Stimulated activated CD8-positive, alpha-beta memory T cell treated with anti-CD3 and anti-CD28 coated beads, Interleukin-15, amount 100 ng/mL, for 48 hours (primary cell): ENCODE results near the gene AJAP1.
"Not testable (repeated sequence)": the region's sequence is repeated elsewhere in the genome, so short reads cannot be mapped to it uniquely, and the experiment has no call there.

Source experiments
- DNase-seq, 2 donors: peaks; one replicate each; pipeline ENCODE4 v3.0.0-alpha.2; 2020; ENCODE audit warnings: low read depth in 2 of 2

AJAP1 gene

DNA sequence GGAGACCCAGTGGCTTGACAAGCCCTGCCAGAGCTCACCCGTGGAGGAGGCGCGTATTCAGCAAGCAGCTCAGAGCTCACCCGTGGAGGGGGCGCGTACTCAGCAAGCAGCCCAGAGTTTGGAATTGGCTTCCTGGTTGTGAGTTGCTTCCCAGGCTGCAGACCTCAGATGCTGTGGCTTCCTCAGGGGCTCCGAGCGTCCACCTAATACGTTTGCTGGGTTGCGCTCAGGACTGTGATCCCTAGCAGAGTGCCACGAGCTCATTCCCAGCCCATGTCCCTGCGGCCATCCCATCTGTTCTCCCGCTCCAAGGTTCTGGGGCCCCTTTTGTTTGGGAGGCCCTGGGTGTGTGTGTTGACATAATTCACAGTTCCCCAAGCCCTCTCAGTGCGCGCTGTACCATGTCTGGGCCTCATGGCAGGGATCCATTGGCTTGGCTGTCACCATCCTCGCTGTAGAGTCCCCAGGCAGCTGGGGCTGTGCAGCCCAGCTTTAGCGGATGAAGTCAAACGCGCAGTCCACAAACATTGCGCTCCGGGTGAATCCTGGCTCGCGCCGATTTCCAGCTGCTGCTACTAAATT lies 3.6 kb downstream of the AJAP1 start:
- no peak for DNase-seq

DNA sequence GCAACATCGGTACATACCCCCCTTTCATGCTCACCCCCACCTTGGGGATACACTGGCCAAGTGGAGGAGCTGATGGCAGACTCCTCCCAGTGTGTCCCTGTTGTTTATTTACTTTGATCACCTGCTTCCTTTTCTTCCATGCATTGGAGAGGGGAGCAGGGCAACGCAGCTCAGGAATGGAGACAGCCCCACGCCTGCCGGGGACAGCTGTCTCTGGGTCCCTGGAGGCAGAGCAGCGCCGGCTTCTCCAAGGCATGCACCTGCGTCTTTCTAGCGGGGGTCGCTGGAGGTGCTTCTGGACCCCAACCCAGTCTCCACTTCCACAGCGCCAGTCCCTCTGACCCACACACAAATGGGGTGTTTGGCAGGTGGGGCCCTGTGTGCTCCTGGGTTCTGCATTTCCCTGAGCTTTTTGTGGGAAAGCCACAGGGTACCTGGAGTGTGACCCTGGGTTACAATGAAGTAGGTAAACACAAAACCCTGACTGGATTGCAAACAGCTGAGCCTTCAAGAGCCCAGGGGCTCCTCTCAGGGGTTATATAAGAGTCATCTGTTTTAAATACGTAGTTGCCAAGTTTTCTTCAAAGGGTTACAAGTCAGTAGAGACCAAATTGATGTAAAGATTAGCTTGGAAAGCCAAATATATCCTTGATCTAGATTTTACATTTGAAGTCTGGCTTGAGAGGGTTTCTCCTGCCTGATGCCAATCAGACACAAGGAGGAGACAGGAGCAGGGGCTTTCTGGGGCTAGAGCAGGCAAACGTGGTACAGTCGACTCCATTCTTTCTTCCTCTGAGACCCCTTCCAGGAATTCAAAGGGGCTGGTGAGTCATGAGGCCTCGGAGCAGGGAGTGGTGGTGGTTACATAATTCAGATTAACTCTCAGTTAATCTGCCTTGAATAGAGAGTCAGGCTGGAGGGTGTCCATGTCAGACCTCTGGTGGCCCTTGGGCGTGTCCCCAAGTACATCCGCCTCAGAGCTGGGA lies 4.5 kb downstream of the AJAP1 start:
- no peak for DNase-seq

DNA sequence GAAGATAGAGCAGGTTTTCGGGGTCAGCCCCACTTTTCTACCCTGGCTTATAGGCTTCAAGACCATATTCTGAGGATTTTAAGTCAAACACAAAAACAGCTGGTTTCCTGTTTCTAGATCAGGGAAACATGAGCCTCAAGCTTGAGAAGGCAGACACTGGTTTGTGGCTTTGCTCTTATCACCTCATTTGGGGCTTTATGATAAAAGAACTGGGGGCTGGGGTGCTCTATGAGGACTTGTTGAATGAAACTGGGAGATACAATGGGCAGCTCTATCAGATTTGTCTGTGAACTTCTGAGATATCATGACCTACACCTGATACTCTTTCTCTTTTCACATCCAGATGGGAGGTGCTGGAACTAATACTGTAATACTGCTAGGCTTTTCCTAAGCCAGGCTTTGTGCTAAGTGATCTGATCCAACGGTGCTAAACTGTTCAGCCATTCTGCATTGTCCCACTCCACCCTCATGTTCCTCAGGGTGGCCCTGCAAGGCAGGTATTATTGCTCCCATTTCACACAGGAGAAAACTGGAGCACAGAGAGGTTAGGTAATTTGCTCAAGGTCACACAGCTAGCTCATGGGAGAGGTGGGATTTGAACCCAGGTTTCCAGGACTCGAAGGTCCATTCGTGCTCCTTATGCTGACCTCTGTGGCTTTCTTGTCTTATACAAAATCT lies 6.6 kb downstream of the AJAP1 start:
- DNase-seq = no peak

DNA sequence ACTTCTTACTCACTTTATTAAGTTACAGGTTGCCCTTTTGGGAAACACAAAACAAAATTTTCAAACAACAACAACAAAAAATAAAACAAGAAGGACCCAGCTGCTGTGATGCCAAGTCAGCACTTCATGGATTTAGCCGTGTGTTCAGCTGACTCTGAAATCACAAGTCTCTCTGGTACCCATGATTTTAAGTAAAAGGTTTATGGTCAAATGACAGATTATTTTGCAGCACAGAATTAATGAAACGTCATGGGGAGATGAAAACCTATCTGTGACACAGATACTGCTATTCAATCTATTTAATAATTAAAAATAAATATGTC lies 7.1 kb downstream of the AJAP1 start:
- DNase-seq = no peak

DNA sequence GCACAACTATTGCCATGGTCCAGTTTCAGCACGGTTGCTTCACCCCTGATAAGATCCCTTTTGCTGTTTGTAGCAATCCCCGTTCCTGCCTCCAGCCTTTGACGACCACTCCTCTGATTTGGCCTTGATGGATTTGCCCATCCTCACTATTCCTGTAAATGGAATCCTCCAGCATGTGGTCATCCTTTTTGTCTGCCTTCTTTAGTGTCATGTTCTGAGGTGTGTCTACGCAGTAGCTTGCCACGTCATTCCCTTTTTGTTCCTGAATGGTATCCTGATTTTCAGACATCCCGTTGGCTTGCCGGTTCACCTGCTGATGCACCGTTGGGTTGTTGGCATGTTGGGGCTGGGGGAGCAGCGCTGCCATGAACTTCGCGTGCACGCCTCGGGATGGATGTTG lies 7.8 kb downstream of the AJAP1 start:
- DNase-seq = no peak

DNA sequence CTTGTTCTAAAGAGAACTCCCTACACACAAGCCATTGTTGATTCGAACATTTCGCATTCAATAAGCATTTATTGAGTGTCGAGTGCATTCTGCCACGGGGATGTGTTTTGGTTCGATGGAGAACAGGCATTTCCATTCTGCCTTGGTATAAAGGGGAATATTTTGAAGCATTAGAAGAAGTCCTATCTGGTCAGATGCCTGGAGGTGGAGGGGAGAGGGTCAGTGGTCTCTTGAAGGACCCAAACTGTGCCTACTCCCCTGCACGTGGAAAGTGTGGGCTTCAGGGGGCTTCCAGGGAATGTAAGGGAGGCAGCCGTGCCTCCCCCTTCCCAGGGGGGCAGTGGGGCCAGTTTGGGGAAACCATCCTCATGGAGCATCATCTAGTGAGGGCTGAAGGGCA lies 8.3 kb downstream of the AJAP1 start:
- DNase-seq = no peak

DNA sequence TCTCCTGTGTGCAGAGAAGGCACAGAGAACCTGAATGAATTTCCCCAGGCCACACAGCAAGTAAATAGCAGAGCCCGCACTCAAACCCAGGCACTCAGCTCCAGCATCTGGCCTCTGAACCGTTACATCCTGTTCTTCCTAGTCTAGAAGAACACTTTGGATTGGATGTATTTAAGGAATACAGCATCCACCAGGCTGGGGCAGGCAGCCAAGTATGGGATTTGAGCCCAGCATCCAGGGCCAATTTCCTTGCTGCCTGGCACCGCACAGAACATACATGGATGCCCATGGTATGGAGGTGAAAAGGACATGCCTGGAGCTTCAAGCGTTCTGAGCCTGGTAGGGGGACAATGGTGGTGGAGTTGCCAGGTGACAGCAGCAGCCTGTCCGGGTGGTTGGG lies 9.7 kb downstream of the AJAP1 start:
- DNase-seq = no peak

DNA sequence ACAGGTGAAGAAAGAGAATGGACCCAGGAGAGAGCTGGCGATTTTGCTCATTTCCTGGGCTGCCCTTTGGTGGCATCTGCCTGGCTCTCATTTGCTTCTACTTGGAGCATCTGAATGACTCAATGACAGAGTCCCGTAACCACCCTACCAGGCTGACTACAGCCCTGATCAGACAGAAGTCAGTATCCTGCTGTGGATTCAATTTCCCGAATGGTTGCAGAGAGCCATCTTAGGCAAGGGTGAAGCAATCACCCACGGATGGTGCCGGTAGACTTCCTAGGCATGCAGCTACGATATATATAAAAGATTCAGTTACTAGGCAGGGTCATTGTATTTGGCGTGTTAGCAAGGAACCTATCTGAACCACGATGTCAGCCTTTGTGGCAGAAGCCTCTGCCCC lies 10.2 kb downstream of the AJAP1 start:
- DNase-seq = no peak

DNA sequence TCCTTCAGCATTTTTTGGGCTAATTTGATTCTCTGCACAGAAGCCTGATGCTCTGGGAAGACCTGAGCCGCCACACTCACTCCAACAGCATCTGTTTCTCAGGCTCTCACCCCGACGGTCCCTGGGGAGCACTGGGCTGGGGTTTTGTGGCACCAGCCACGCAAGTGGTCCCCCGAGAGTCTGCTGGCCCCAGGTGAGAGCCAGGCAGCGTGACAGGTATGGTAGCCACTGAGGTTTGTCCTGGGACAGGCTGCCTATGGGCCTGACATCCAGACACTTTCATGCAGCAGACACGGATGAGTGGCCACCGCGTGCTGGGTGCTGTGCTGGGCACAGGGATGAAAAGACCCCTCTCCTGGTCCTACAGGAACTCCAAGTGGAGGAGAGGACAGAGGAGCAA lies 11.0 kb downstream of the AJAP1 start:
- DNase-seq = no peak

DNA sequence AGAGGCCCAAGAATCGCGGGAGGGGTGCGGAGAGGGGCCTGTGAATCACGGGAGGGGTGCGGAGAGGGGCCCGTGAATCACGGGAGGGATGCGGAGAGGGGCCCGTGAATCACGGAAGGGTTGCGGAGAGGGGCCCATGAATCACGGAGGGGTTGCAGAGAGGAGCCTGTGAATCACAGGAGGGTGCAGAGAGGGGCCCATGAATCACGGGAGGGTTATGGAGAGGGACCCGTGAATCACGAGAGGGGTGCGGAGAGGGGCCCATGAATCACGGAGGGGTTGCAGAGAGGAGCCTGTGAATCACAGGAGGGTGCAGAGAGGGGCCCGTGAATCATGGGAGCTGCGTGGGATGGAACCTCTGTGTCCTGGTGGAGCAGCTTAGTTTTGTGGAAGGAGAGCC lies 12.3 kb downstream of the AJAP1 start:
- not testable (repeated sequence) for DNase-seq

DNA sequence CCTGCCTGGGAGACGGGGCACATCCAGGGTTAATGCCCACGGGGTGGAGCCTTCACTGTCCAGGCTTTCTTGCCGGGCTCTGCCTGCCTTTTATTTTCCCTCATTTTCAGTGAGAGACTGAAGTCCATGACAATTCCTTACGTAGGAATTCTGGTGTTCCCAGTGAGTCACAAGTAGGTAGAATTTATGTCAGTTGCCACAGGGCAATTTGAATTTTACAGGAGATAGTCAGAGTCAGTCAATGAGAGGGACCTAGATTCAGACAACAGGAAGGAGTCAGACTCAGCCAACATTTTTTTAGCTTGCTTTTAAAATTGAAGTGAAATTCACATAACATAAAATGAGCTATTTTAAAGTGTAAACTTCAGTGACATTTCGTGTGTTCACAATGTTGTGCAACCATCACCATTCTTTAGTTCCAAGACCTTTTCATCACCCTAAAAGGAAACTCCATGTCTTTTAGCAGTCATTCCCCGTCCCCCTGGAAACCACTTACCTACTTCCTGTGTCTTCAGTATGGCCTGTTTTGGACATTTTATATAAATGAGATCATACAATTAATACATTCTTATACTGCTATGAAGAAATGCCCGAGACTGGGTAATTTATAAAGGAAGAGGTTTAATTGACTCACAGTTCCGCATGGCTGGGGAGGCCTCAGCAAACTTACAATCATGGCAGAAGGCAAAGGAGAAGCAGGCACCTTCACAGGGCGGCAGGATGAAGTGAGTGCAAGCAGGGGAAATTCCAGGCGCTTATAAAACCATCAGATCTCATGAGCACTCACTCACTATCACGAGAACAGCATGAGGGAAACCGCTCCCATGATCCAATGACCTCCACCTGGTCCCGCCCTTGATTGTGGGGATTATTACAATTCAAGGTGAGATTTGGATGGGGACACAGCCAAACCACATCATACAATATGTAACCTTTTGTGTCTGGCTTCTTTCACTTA lies 14.6 kb downstream of the AJAP1 start:
- DNase-seq = no peak

DNA sequence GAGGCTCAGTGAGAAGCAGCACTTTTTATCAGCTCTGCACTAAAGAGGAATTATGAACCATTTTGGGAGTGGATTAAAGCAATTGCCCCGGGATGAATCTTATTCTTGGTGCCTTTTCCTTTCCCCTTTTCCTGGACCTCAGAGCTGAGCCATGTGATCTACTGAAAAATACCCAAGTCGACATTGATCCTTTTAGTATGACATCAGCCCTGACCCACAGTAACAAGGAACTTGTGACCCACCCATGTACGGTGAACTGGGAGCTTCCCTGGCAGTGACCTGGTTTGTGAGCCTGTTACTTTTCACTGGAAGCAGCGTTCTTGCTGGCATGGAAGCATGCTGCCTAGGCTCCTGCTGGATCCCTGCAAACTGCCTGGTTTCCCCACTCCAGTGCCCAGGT lies 15.9 kb downstream of the AJAP1 start:
- no peak for DNase-seq

DNA sequence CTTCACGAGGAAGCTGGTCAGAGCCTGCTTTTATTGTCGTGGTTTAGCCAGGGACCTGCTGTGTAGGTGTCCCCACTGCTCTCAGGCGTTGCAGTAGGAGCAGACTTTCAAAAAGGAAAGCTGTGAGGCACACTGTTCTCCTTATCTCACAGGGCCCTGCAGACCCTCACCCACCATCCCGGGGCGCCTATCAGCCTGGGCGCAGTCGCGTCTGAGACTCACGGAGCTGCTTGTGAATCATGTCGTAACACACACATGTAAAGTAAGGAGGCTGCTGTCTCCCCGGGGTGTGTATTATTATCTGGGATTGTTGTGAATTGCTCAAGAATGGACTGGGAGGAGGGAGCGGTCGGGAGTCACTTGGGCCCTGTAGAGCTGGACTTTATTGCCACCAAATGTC lies 17.4 kb downstream of the AJAP1 start:
- DNase-seq = no peak

DNA sequence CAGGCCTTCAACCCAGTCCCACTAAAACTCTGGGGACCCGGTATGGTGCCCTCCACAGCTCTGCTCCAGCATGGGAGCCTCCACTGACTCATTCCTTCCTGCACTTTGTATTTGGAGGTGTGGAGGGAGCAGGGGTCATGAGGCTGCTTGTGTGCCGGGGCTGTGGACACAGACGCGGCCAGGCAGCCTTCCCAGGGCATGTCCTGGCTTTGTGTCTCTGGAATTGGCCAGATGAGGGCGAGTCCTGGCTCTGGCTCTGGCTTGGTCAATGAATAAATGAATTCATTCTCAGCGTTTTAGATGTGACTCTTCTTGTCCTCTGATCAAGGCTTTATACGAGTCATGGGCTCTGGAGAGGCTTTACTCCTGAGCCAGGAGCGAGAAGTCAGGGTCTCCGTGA lies 19.1 kb downstream of the AJAP1 start:
- no peak for DNase-seq

DNA sequence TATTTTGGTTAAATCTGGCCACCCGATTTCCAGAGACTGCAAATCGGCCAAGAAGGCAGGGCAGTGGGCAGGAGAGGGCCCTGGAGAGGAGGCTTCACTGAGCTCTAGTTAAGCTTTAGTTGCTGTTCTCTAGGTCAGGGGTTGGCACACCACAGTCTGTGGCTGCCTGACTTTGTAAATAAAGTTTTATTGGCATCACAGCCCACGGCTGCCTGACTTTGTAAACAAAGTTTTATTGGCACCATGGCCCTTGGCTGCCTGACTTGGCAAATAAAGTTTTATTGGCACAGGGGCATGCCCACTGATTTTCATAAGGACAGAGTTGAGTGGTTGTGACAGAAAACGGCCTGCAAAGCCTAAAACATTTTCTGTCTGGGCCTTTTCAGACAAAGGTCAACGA lies 19.7 kb downstream of the AJAP1 start:
- no peak for DNase-seq

DNA sequence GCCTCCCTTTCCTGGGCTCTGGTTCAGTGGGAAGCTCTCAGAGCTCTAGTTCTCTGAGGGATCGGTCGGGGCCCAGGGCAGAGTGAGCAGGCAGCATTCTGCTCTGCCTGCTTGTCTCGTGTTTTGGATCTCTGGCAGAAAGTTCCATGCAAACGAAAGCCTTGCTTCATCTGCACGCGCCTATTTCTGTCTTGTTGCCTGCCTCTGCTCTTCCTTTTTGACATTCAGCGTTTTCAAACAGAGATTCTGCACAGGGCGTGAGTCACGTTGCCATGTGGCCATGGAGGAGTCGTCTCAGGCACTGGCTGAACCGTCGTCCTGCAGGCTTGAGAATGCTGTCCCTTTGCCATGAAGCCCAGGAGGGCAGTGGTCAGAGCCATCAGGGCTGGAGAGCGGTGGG lies 20.3 kb downstream of the AJAP1 start:
- DNase-seq = no peak

DNA sequence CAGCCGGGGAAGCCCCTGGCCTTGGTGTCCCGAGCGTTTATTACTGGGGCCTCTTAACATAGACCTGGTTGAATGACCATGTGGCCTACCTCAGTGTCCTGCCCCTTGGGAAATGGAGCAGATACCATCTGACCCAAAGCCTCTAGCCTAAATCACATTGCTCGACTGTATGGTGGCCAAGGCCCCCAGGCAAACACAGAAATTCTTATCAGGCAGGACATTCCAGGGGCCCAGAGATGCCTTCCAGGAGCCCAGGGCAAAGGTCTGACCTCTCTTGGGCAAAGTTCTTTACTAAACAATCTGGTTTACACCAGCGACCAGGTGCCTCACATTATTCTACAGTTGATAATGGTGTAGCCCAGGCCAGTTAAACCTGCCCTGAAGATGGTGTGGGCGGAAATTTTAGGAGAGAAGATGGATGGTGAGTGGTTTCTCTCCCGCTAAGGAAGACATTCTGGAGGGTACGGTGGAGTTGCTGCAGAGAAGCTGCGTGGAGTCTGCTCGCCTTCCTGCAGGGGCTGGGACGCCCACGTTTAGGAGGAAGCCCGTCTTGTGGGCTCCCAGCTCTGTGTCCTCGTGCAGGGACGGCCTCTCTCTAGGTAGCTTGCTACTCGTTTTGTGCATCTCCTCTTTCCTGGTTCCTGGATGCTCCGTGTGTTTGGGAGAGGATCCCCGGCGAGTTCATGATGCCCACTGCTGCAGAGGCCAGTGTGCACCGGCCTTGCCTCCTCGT lies 21.2 kb downstream of the AJAP1 start:
- no peak for DNase-seq

DNA sequence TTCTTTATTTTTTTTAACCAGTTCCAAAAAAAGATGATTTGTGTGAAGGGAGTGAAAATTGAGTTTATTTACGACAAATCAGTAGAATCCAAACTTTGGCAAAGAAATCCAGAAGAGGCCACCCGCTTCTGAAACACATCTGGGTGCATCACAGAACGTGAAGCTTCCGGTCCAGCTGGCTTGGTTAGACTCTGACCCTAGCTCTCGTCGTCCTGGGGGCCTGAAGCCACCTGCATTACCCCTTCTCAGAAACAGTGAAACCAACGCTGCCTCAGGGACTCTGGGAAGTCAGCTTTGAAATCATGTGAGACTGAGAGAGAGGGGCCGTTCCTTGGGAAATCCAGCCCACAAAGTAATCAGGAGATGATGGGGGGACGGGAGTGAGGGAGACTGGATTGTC lies 21.8 kb downstream of the AJAP1 start:
- no peak for DNase-seq

DNA sequence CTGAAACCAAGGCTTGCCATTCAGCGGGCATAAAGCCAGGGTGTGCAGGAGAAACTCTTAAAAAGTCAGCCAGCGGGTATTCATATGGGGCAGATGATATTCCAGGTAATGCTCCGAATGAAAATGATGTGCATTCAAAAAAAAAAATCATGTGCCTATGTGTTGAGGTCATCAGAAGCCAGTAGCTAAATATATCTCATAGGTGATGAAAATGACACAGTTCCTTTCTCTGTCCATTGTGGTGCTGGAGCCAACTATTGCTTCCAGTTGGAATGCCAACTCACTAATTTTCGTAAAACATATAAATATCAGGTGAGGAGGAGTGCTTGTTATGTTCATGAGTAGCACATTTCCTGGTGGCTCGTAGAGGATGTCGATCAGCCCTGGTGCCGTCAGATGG lies 23.2 kb downstream of the AJAP1 start:
- no peak for DNase-seq

DNA sequence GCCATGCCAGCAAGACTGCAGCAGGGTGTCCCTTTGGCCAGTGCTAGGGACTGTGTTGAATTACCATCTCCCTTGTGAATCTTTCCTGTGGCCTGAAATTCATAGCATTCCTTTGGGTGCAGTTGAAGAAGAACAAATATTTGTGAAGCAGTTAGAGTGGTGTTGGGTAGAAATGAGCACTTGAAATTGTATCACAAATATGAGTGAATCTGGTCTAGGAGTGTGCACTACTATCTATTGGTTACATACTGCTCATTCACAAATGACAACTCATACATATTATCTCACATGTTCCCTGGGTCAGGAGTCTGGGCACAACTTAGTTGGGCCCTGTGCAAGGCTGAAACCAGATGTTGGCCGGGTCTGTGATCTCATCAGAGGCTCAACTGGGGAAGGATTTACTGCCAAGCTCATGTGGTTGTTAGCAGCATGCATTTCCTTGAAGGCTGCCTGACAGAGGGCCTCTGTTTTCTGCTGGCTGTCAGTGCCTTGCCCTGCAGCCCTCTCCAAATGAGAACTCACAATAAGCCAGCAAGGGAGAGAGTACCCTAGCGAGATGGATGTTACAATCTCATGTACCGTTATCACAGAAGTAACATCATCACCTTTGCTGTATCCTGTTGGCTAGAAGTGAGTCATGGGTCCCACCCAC lies 23.8 kb downstream of the AJAP1 start:
- DNase-seq = no peak

DNA sequence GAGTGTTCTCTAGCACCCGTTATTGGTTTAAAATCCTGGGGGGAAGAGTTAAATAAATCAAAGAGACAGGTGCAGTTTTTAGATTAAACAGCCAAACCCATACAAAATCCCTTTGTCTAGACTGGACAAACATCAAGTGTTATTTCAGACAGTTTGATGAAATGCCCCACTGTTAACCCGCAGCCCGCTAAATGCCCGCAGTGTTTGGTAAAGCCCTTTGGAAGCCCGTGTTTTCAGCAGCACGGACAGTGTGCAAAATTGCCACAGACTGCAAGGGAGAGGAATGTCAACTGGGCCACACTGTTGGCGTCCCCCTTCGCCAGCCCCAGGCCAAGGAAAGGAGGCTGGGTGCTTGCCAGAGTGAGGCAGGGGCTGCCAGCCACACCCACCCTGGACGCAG lies 26.6 kb downstream of the AJAP1 start:
- no peak for DNase-seq
